A549 treated with RU486 at 1 μM for 4 hours (cell line): ENCODE results near the gene ZSCAN23. TPM values are rescaled to one million over a fixed set of nuclear protein-coding genes. Genes with fewer than 3 reads are reported as not detected.

Experiments
- total RNA-seq: library from RNA; stranded (reverse); fragments of 200-300 nt; extraction: Qiagen RNA extraction; gene quantifications from 5 replicates; pipeline ENCODE4 v1.2.3, GENCODE V29; 2022; ENCODE audit warnings: low read depth

Gene ZSCAN23
- not detected in 5 replicates for total RNA-seq

GRCh38 chr6:28443112-28443773 lies at the start of gene ZSCAN23:
TSS of gene ZSCAN23 (minus strand) at chr6:28443491. CDS start at chr6:28436266, 7,225 bp downstream.

GRCh38 chr6:28399350-28400121 lies 43.8 kb downstream of the ZSCAN23 start, which contains the start of gene ZSCAN12:
TSS of gene ZSCAN12 (minus strand) at chr6:28399747. CDS start at chr6:28398405, 1,342 bp downstream.

Other genes starting within 250 kb of the ZSCAN23 start
- gene ZSCAN9, start 218.2 kb downstream of the ZSCAN23 start, total RNA-seq, result 5.2 to 8.8 TPM (median 7.4 TPM) in 5 replicates
- gene ZKSCAN4, start 191.2 kb downstream of the ZSCAN23 start, total RNA-seq, result 2.1 to 3.1 TPM (median 2.6 TPM) in 5 replicates
- not detected in 5 replicates for gene NKAPL, start 184.2 kb downstream of the ZSCAN23 start, total RNA-seq
- gene ZSCAN26, start 176.3 kb downstream of the ZSCAN23 start, total RNA-seq, result 4.4 to 7.3 TPM (median 5.3 TPM) in 5 replicates
- gene PGBD1, start 161.9 kb downstream of the ZSCAN23 start, total RNA-seq, result 4.2 to 5.6 TPM (median 4.9 TPM) in 5 replicates
- gene ZSCAN31, start 107.3 kb downstream of the ZSCAN23 start, total RNA-seq, result 1.4 to 3.2 TPM (median 2.4 TPM) in 5 replicates
- gene ZKSCAN3, start 93.5 kb downstream of the ZSCAN23 start, total RNA-seq, result 1.3 to 1.9 TPM (median 1.6 TPM) in 5 replicates
- gene ZSCAN12, start 43.7 kb downstream of the ZSCAN23 start, total RNA-seq, result 1.2 to 2.0 TPM (median 1.6 TPM) in 5 replicates
- gene GPX6, start 72.3 kb upstream of the ZSCAN23 start, total RNA-seq, result not detected in 5 replicates
- gene GPX5, start 82.4 kb upstream of the ZSCAN23 start, total RNA-seq, result not detected in 5 replicates